Prostate gland (tissue), 2 donors: ENCODE measurements around the gene CALHM4. TPM values are rescaled to one million over a fixed set of nuclear protein-coding genes. Genes with fewer than 3 reads are reported as not detected.

ENCODE experiments used
- DNase-seq: peaks from one replicate; pipeline ENCODE4 v3.0.0-alpha.2; 2019; ENCODE audit warnings: low spot score
- H3K27ac ChIP-seq, 2 donors: fragments of 200-600 bp; sonication (generic); 2 replicates each; pipeline ENCODE4 v1.5.1; 2017 to 2019
- H3K27me3 ChIP-seq: fragments of 200-600 bp; sonication (generic); replicated peaks from 2 replicates; pipeline ENCODE4 v1.5.1; 2019; ENCODE audit not compliant: insufficient read depth
- H3K36me3 ChIP-seq, 2 donors: fragments of 200-600 bp; sonication (generic); 1 replicate in 1 of 2; 2 replicates in 1 of 2; pipeline versions ENCODE4 v1.5.1 to v1.8.1; 2017 to 2019
- H3K4me1 ChIP-seq: fragments of 200-600 bp; sonication (generic); replicated peaks from 2 replicates; pipeline ENCODE4 v1.5.1; 2019
- H3K4me3 ChIP-seq, 2 donors: fragments of 200-600 bp; sonication (generic); 2 replicates each; pipeline ENCODE4 v1.5.1; 2017 to 2019
- H3K9me3 ChIP-seq: fragments of 200-600 bp; sonication (generic); 2 replicates; pipeline ENCODE4 v1.5.1; 2017
- POLR2A ChIP-seq: fragments of 450-650 bp; IDR thresholded peaks from one replicate; pipeline ENCODE4 v1.6.1; 2016; ENCODE audit warnings: antibody characterized with exemption, mild to moderate bottlenecking
- POLR2AphosphoS5 ChIP-seq: sonication (generic); formaldehyde crosslinking; IDR thresholded peaks from one replicate; pipeline ENCODE4 v1.6.1; 2017; ENCODE audit warnings: antibody characterized with exemption
- WGBS: methylation state at CpG from one replicate; pipeline ENCODE4 v1.1.5; 2018; 5-methylcytosine and 5-hydroxymethylcytosine counted together
- intact Hi-C: fragments of 100-400 bp; cut with DNase I; formaldehyde crosslinking; loops from one replicate; pipeline ENCODE4 v1.14.2; 2022
- total RNA-seq, 2 donors: library from RNA; depleted of rRNA; stranded (reverse); fragments of >200 nt; gene quantifications; one replicate each; pipeline ENCODE4 v1.1.0, GENCODE V29; 2016
- TF ChIP-seq, protein P1 (sequence below), 4 experiments: fragments of 200-600 bp in 2 of 4; fragments of 450-650 bp in 2 of 4; sonication (generic) in 2 of 4; IDR thresholded peaks; 1 replicate in 3 of 4; 2 replicates in 1 of 4; pipeline ENCODE4 v1.5.1; 2016 to 2019; ENCODE audit warnings: antibody characterized with exemption in 4 of 4, mild to moderate bottlenecking in 2 of 4, moderate library complexity in 2 of 4

Gene CALHM4
- total RNA-seq, 2 donors from 2014 or later = 0.57 TPM; not detected in 1

DNA sequence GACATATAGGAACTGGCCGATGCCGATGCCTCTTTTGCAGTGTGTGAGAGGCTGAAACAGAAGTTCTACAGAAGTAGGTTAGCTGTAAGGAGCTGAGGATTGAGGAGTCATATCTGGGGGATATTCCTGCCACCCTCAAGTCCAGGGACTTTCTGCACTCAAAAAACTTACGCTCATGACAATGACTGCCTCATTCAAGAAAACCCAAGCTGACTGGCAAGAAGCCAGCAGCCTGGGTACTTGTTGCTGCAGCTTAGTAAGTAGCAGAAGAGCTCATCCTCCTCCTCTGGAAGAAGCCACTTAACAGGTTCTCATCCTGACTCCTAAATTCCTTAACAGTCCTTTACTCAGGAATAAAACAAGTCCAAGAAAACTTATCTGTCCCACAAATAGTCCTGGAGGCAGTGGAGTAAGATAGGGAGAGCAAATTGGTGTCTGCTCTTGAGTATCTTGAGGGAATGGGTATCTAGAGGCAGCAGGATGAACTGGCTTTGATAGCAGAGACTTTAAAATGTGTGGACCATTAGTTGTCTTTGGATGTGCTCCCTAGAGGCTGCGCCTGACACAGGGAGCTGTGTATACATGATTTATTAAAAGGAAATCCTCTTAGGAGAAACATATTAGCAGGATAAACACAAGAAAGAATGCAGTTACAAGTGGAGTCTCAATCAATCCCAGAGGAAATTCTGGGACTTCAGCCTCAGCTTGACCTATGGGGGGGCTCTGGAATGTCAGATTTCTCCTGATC is 34.8 kb upstream of the CALHM4 start:
- no peaks in the 10 kb centered on the region for H3K36me3 ChIP-seq
- no peak overlapping the region for H3K27ac ChIP-seq
- no peaks in the 10 kb centered on the region for H3K9me3 ChIP-seq
- no peak for DNase-seq
- intact Hi-C loops = loop anchor here (10.0 kb wide), 1 partner anchor 46 kb away; no protein-coding TSS in a partner anchor
- H3K4me1 ChIP-seq = no peaks in the 10 kb centered on the region
- H3K27me3 ChIP-seq = no peaks in the 10 kb centered on the region
- H3K4me3 ChIP-seq = no peak overlapping the region
- WGBS = 77% methylated on average over 4 of the region's 4 CpGs
- TF ChIP-seq POLR2AphosphoS5 (no peak), POLR2A (no peak)
- TF ChIP-seq, protein P1, sequence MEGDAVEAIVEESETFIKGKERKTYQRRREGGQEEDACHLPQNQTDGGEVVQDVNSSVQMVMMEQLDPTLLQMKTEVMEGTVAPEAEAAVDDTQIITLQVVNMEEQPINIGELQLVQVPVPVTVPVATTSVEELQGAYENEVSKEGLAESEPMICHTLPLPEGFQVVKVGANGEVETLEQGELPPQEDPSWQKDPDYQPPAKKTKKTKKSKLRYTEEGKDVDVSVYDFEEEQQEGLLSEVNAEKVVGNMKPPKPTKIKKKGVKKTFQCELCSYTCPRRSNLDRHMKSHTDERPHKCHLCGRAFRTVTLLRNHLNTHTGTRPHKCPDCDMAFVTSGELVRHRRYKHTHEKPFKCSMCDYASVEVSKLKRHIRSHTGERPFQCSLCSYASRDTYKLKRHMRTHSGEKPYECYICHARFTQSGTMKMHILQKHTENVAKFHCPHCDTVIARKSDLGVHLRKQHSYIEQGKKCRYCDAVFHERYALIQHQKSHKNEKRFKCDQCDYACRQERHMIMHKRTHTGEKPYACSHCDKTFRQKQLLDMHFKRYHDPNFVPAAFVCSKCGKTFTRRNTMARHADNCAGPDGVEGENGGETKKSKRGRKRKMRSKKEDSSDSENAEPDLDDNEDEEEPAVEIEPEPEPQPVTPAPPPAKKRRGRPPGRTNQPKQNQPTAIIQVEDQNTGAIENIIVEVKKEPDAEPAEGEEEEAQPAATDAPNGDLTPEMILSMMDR (IDR thresholded peaks at IDR 0.05) = no peak

DNA sequence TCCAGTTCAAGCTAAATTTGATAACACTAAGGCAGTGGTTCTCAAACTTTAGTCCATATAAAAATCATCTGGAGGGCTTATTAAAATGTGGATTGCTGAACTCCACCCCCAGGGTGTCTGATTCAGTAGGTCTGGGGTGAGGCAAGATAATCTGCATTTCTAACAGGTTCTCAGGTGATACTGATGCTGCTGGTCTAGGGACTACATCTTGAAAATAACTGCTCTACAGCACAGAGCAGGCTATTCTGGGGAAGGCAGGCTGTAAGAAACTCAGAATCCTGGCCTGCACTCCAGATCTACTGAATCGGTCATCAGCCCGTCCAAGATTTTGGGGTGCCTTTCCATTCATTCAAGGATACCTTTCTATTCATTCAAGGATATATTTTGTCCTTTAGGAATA is 30.7 kb upstream of the CALHM4 start:
- H3K9me3 ChIP-seq = no peaks in the 10 kb centered on the region
- no peaks in the 10 kb centered on the region for H3K27me3 ChIP-seq
- TF ChIP-seq, protein P1 (IDR thresholded peaks at IDR 0.05) = no peak
- TF ChIP-seq POLR2A (no peak), POLR2AphosphoS5 (no peak)
- H3K27ac ChIP-seq = no peak overlapping the region
- intact Hi-C loops = no loop called here
- no peaks in the 10 kb centered on the region for H3K4me1 ChIP-seq
- 80% methylated on average over 2 of the region's 2 CpGs for WGBS
- H3K4me3 ChIP-seq = no peak overlapping the region
- no peaks in the 10 kb centered on the region for H3K36me3 ChIP-seq
- DNase-seq = no peak

DNA sequence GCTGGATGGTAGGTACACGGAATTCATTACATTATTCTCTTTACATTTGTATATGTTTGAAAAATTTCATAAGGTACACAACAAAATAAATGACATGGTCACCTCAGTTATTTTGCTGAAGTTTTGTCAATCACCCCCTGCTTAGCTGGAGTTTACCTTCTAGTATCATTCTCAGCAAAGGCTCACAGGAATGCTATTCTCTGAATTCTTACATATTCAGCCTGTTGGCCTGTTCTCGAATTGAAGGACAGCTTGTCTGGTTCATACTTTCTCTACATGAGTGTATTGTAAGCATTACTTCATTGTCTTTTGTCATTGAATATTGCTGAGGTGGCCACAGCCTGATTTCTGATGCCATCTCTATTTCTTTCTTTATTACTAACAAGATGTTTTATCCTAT is 29.3 kb upstream of the CALHM4 start:
- no peak for DNase-seq

DNA sequence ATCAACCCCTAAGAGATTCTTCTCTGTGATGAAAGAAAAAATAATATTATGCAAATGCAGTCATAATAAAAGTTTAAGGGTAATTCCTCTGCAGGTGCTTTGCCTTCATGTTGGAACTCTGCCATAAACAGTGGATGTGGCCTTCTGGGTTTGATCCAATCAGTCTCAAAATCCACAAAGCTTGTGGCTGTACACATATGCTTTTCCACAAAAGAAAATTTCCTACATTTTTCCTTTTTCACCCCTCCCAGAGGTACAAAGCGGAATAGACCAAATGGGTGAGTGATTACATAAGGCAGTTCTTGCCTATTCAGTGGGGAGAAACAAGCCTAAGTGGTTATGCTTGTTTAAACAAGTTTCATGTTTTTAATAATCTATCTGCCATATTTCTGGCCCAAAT is 25.4 kb upstream of the CALHM4 start:
- Histone ChIP-seq H3K36me3 (no peaks in the 10 kb centered on the region), H3K27me3 (no peaks in the 10 kb centered on the region), H3K4me3 (no peak overlapping the region), H3K27ac (no peak overlapping the region), H3K4me1 (no peaks in the 10 kb centered on the region), H3K9me3 (no peaks in the 10 kb centered on the region)
- no peak for TF ChIP-seq POLR2A
- TF ChIP-seq, protein P1 (IDR thresholded peaks at IDR 0.05) = no peak
- intact Hi-C loops = no loop called here
- WGBS = 73% methylated on average over 1 of the region's 1 CpG
- no peak for DNase-seq

More for the DNA sequence above, 29.3 kb upstream of the CALHM4 start:
- no peak overlapping the region for H3K4me3 ChIP-seq
- 92% methylated on average over 2 of the region's 2 CpGs for WGBS
- no peaks in the 10 kb centered on the region for H3K4me1 ChIP-seq
- H3K9me3 ChIP-seq = no peaks in the 10 kb centered on the region
- H3K27ac ChIP-seq = no peak overlapping the region
- H3K27me3 ChIP-seq = no peaks in the 10 kb centered on the region
- TF ChIP-seq, protein P1 (IDR thresholded peaks at IDR 0.05) = no peak
- TF ChIP-seq POLR2A = no peak
- no peak for TF ChIP-seq POLR2AphosphoS5
- H3K36me3 ChIP-seq = no peaks in the 10 kb centered on the region
- intact Hi-C loops = no loop called here

DNA sequence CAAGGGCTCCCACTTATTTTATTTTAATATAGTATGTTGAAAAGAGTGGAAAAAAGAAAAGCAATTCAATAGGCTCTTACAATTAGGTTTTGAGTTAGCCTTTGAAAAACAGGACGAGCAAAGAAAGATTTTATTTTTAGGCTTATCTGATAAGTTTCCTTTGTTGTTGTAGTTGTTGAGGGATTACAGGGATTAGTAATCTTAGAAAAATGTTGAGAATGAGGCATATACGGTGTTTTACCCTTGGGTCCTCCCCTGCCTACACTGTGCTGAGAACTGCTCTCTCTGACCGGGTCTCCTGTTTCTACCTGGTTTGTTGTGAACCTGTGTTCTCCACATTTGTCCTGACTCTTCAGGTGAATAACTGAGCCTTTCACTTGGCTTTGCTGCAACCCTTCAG is 24.8 kb upstream of the CALHM4 start:
- no peak for TF ChIP-seq POLR2AphosphoS5
- TF ChIP-seq POLR2A = no peak
- TF ChIP-seq, protein P1 (IDR thresholded peaks at IDR 0.05) = no peak
- no peak for DNase-seq
- Histone ChIP-seq H3K36me3 (no peaks in the 10 kb centered on the region), H3K4me1 (no peaks in the 10 kb centered on the region), H3K4me3 (no peak overlapping the region), H3K27ac (no peak overlapping the region), H3K27me3 (no peaks in the 10 kb centered on the region), H3K9me3 (no peaks in the 10 kb centered on the region)
- intact Hi-C loops = no loop called here
- 51% methylated on average over 3 of the region's 3 CpGs for WGBS
